NCI-H2107 treated with DMSO at 0.1 percent for 48 hours (cell line): ENCODE measurements around the gene GPR107.

Experiments used
- DNase-seq: peaks from one replicate; lab custom pipeline; 2025; ENCODE audit not compliant: unreplicated experiment; lab: John Stamatoyannopoulos, UW

Gene GPR107

DNA sequence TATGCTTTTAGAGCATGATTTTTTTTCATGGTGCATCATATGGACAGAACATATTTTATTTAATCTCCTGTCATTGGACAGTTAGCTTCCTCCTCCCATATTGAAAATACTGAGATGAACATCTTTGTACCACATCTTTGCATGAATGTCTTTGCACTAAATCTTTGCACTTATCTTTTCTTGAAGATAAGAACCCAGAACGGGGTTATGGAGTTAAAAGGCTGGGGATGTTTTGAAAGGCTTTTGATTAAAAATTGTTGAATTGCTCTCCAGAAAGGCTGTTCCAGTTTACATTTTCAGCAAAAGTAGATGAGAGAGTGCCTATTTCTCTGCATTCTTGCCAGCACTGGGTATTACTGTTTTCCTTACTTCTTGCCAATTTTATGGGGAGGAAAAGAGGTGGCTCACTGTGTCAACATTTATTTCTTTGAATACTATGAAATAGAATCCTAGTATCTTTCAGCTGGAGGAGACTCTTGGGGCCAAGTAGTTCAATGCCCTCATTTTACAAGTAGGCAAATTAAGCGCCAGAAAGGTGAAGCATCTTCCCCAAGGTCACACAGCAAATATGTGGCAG lies 125.7 kb downstream of the GPR107 start:
- DNase-seq = no peak

DNA sequence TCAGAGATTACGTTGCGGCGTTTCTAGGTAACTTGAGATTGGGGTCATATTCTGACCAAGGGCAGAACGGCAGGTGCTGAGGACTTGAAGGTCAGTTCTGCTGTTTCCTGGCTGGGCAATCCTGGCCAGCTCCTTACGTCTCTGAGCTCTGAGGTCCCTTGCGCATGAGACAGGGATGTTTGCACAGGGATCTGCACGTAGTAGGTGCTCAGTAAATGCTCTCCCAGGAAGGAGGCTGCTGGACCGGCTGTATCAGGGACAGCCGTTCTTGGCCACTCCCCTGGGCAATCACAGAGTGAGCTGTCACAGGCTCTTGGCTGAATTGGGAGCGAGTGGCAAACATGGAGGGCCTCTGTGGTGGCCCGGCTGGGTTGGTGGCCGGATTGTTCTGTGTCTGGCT lies 126.8 kb downstream of the GPR107 start:
- DNase-seq = no peak

DNA sequence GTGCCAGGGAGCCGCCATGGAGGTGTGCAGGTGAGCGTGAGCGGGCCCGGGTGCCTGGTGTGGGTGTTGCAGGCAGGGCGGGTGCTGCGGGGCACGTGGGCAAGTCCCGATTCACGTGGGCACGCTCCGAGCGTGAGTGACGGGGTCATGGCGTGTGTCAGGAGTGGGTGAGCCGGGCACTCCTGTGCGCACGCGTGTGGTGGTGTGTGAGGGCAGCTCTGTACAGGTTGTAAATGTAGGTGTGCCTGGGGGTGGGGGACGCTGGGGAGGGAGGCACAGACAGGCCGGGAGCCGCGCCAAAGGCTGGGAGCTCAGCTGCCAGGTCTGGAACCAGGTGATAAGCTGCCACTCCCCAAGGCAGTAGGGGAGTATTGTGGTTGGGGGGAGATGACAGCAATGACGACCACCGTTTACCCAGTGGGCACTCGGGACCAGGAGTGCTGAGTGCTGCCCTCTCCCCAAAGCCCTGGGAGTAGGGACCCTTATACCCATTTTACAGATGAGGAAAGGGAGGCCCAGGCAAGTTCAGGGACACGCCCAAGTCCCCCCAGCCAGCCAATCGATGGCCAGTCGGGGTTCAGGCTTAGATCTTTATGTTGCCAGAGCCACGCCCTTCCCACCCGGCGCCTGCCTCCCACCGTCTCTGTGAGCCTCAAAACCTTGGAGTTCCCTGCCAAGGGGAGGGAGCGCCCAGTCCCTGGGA lies 128.1 kb downstream of the GPR107 start:
- DNase-seq = no peak

DNA sequence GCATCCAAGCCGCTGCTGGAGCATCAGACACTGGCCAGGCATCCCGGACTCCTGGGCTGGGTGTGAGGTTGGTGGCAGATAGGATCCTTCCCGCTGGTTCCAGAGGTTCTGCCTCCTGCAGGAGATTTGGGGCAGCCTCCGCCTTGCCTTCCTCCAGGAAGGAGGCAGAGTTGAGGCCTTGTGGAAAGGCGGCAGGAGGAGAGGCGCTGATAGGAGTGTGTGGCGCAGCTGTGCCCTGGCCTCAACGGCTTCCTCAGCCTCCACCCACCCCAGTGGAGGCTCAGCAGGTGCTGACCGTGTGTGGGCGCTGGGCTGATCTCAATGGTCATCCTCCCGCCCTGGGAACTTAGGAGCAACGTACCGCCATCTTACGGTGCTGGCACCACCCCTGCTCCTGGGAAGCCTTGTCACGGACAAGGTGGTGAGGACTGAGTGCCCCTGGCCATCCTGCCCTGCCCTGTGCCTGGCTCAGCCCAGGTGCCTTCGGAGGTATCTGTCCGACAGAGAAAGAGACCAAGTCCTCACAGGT lies 128.7 kb downstream of the GPR107 start:
- no peak for DNase-seq

DNA sequence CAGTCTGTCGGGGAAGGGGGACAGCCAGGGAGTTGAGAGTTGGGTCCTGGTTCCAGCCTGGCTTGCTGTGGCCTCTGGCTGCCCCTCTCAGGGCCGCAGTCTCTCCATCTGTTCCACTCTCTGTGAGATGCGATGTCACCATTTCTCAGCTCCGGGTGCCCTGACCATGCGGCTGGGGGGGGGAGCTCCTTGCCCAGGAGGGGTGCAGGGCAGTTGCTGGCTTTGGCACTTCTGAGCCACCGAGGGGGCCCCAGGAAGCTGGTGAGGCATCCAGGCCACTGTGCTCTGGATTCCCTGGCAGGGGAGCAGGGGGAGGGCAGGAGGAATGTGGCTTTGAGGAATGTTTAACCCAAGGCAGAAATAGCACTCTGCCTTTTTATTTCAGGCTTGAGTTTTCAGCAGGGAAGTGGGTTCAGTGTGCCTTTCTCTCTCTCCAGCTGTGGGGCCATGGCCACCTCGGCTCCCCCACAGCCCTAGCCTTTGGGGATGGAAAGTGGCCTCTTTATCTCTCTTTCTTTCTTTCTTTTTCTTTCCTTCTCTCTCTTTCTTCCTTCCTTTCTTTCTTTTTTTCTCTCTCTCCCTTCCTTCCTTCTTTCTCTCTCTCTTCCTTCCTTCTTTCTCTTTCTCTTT lies 129.5 kb downstream of the GPR107 start:
- no peak for DNase-seq

DNA sequence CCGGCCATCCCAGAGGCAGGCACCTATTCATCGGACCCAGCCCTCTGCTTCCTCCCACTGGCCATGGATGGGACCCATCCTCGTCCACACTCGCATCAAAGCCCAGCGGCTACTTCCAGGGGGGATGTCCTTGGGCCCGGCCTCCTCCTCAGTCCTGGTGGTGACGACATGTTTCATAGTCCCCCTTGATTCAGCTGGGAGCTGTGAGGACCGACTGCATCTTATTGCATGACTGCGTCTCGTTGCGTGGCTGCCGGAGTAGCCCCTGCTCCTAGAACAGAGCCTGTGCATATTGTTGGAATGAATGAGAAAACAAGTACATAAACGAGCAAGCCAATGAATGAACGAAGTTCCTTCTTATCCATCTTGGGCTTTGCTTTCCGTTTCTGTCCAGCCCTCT lies 131.3 kb downstream of the GPR107 start:
- no peak for DNase-seq

DNA sequence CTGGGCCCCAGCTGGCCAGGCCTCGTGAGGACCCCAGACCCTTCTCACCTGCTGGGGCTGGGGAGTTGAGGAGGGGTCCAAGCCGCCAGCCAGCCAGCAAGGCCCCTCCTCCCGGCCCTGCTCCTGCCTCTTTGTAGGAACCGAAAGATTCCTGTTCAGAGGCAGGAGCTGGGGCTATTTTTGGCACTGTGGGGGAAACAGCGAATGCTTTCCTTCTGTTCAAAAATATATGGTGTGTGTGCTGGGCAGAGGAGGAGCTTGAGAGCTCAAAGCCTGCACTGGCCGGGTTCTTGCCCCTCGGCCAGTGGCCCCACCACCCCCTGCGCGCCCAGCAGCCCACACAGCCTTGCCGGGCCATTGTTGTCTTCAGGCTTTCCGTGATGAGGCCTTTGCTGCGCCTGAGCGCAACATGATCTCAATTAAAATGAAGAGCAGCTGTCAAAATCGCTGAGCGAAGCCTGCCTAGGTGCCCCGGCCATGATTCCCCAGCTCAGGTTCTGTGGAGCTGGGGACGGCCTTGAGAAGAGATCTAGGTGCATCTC lies 131.9 kb downstream of the GPR107 start:
- DNase-seq = no peak

DNA sequence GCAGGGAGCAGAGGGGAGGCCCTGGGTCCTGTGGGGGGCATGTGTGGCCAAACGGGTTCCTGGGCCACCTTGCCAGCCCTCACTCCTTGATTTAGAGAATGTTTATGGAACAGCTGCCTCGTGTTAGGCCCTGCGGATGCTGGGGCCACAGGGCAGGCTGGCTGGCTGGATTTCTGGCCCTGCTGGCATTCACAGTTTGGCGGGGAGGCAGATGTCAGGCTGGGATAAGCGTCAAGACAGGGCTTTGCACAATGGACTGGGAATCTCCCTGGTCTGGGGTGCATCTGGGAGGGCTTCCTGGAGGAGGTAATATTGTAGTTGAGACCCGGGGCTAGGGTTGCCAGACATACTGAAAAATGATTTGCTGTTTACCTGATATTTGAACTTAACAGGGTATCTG lies 132.3 kb downstream of the GPR107 start:
- no peak for DNase-seq

DNA sequence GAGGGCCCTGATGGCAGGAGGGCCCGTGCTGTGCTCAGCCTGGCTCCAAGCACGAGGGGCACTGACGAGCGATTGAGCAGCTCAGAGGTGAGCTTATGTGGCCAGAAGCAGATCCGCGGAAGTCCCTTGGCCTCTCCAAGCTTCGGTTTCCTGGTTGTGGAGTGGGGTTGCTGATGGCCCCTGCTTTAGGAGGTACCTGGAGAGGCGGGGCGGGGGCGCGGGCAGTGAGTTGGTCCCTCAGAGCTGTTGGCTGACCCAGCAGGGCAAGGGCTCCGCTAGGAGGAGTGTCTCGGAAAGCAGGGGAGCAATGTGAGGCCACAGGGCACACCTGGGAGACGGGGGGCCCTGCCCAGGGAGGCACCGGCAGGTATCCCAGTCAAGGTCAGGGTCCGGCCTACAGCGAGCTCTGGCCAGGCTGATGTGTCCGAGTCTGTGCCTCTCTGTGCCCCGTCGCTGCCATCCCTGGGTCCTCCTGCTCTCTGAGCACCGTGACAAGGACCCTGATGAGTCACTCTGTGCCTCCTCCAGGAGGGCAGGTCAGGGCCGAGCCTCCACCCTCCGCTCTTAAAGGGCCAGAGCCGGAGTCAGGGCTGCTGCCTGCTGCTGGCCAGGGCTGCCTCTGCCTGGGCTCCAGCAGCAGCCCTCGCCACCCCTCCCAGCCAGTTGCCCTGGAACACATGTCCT lies 133.3 kb downstream of the GPR107 start:
- no peak for DNase-seq

DNA sequence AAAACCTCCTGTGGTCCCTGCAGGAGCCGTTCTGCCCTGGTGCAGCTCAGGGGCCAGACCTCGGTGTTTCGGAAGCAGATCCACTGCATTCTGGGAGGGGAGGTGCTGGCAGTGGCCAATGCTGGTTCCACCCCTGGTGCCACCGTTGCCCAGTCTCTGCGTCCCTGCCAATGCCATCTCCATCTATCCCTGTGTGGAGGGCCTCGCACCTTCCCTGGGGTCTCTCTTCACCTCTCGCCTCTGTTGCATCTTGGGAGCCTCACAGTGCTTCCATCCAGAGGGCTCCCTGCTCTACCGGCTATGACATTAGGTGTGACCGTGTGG lies 133.8 kb downstream of the GPR107 start:
- DNase-seq = no peak

DNA sequence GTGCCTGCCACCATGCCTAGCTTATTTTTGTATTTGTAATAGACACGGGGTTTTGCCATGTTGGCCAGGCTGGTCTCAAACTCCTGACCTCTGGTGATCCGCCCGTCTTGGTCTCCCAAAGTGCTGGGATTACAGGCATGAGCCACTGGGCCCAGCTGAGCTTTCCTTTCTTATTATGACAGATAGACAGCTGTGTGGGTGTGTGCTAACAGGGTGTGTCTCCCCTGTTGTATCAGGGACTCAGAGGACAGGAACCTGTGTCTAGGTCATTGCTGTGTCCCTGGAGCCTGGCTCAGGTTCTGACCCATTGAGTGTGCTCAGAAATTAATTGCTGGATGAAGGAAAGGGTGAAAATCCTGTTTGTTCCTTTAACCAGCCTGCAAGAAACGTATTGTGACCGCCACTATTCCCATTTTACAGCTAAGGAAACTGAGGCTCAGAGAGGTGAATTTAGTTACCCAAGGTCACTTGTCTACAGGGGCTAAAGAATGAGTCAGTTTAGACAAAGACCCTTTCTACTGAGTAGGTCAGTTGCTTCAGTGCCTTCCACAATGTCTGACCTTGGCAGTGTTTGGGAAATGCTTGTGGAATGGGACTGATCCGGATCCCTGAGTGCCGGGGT lies 135.3 kb downstream of the GPR107 start:
- no peak for DNase-seq
